ENCODE measurements around the gene HEG1.
A peak's percentile ranks its signal among the peaks of the same experiment; 100 is the strongest.

Gene HEG1
- long read RNA-seq = 0 reads

- peak; percentile 13 to 21 for DNase-seq (ENCODE audit: low read depth in 1 of 2, low spot score in 1 of 2)
Observed at GRCh38 chr3:125055913-125056745, at the start of gene HEG1. HEG1 (minus strand) TSS chr3:125055997; CDS start chr3:125055890, 107 bp downstream.

GRCh38 chr3:125105116-125105515, 49.3 kb upstream of the HEG1 start:
- Histone ChIP-seq H3K4me3 (replicated peaks; ENCODE audit: insufficient read depth, low read length) (no peak overlapping the region), H3K27me3 (ENCODE audit: insufficient read depth, poor library complexity, severe bottlenecking) (no peaks in the 10 kb centered on the region), H3K27ac (replicated peaks) (no peak overlapping the region)
- TF ChIP-seq GABPA (IDR thresholded peaks at IDR 0.05; ENCODE audit: low read depth) (no peak), CTCF (IDR thresholded peaks at IDR 0.05; ENCODE audit: insufficient read depth, low read length) (no peak), POLR2AphosphoS5 (IDR thresholded peaks at IDR 0.05; ENCODE audit: low read depth) (no peak), SPI1 (IDR thresholded peaks at IDR 0.05; ENCODE audit: borderline replicate concordance, low read depth) (no peak), REST (IDR thresholded peaks at IDR 0.05; ENCODE audit: insufficient replicate concordance, low read depth) (no peak)
- DNase-seq (ENCODE audit: low read depth in 1 of 2, low spot score in 1 of 2) = no peak

More at GRCh38 chr3:125055913-125056745, at the start of gene HEG1:
- no peak within 1 kb of the TSS for H3K27ac ChIP-seq (replicated peaks)
- H3K27me3 ChIP-seq (ENCODE audit: insufficient read depth, poor library complexity, severe bottlenecking) = peaks cover 46% of the 10 kb centered on the region
- TF ChIP-seq SPI1 (IDR thresholded peaks at IDR 0.05; ENCODE audit: borderline replicate concordance, low read depth) (no peak), CTCF (IDR thresholded peaks at IDR 0.05; ENCODE audit: insufficient read depth, low read length) (no peak), REST (IDR thresholded peaks at IDR 0.05; ENCODE audit: insufficient replicate concordance, low read depth) (no peak)
- peak within 1 kb of the TSS; percentile 41 for H3K4me3 ChIP-seq (replicated peaks; ENCODE audit: insufficient read depth, low read length)

GRCh38 chr3:125104639-125105038, 48.8 kb upstream of the HEG1 start:
- DNase-seq (ENCODE audit: low read depth in 1 of 2, low spot score in 1 of 2) = no peak
- TF ChIP-seq REST (IDR thresholded peaks at IDR 0.05; ENCODE audit: insufficient replicate concordance, low read depth) (no peak), GABPA (IDR thresholded peaks at IDR 0.05; ENCODE audit: low read depth) (no peak), POLR2AphosphoS5 (IDR thresholded peaks at IDR 0.05; ENCODE audit: low read depth) (no peak), SPI1 (IDR thresholded peaks at IDR 0.05; ENCODE audit: borderline replicate concordance, low read depth) (no peak), CTCF (IDR thresholded peaks at IDR 0.05; ENCODE audit: insufficient read depth, low read length) (no peak)
- Histone ChIP-seq H3K27ac (replicated peaks) (no peak overlapping the region), H3K27me3 (ENCODE audit: insufficient read depth, poor library complexity, severe bottlenecking) (no peaks in the 10 kb centered on the region), H3K4me3 (replicated peaks; ENCODE audit: insufficient read depth, low read length) (no peak overlapping the region)

Data from HL-60 (cell line).